ENCODE results near the gene PSMG4.
A peak's percentile ranks its signal among the peaks of the same experiment; 100 is the strongest.

Gene PSMG4

GRCh38 chr6:3229566-3230178 is 29.1 kb upstream of the PSMG4 start:
- TF ChIP-seq ARNT (IDR thresholded peaks at IDR 0.05) (no peak), SP1 (IDR thresholded peaks at IDR 0.05) (no peak), SUZ12 (IDR thresholded peaks at IDR 0.05) (no peak), TARDBP (IDR thresholded peaks at IDR 0.05) (no peak), FOXM1 (IDR thresholded peaks at IDR 0.05; ENCODE audit: borderline replicate concordance) (no peak), L3MBTL2 (conservative IDR thresholded peaks at IDR 0.05) (no peak), FOXA1 (IDR thresholded peaks at IDR 0.05) (no peak)
- ChIA-PET CTCF (interaction anchor here (0.7 to 0.9 kb wide), 3 partner anchors 14 to 22 kb away, joined by 3 to 4 read pairs (median 3); no protein-coding TSS in a partner anchor), POLR2A (interaction anchor here (0.8 to 4.2 kb wide), 4 partner anchors 19 to 240 kb away, joined by 3 to 53 read pairs (median 6); partner anchors contain the start of gene TUBB2A)
- no peak for DNase-seq (ENCODE audit: extremely low spot score)

GRCh38 chr6:3230256-3230882 is 28.4 kb upstream of the PSMG4 start:
- no peak for DNase-seq (ENCODE audit: extremely low spot score)
- POLR2A ChIA-PET = interaction anchor here (0.7 to 4.2 kb wide), 15 partner anchors 8 to 73 kb away, joined by 3 to 53 read pairs (median 5); partner anchors contain the start of genes PSMG4 and TUBB2A
- TF ChIP-seq, protein P1, sequence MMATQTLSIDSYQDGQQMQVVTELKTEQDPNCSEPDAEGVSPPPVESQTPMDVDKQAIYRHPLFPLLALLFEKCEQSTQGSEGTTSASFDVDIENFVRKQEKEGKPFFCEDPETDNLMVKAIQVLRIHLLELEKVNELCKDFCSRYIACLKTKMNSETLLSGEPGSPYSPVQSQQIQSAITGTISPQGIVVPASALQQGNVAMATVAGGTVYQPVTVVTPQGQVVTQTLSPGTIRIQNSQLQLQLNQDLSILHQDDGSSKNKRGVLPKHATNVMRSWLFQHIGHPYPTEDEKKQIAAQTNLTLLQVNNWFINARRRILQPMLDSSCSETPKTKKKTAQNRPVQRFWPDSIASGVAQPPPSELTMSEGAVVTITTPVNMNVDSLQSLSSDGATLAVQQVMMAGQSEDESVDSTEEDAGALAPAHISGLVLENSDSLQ (IDR thresholded peaks at IDR 0.05) = no peak
- TF ChIP-seq CTBP1 (IDR thresholded peaks at IDR 0.05; ENCODE audit: borderline replicate concordance) = no peak
- TF ChIP-seq FOXK2 (IDR thresholded peaks at IDR 0.05) = no peak
- CTCF ChIA-PET = interaction anchor here (0.7 to 2.4 kb wide), 3 partner anchors 15 to 21 kb away, joined by 3 to 13 read pairs (median 4); no protein-coding TSS in a partner anchor

GRCh38 chr6:3230900-3231246 is 27.9 kb upstream of the PSMG4 start:
- CTCF ChIA-PET = interaction anchor here (0.7 to 2.4 kb wide), 4 partner anchors 8 to 243 kb away, joined by 3 to 13 read pairs (median 4); no protein-coding TSS in a partner anchor
- POLR2A ChIA-PET = interaction anchor here (0.7 to 2.4 kb wide), 17 partner anchors 8 to 790 kb away, joined by 3 to 16 read pairs (median 5); partner anchors contain the start of genes BPHL, PSMG4 and TUBB2A

GRCh38 chr6:3231247-3232016 is 27.3 kb upstream of the PSMG4 start:
- CTCF ChIA-PET = interaction anchor here (0.7 to 2.4 kb wide), 4 partner anchors 8 to 243 kb away, joined by 3 to 13 read pairs (median 4); no protein-coding TSS in a partner anchor
- TF ChIP-seq, protein P1 (IDR thresholded peaks at IDR 0.05) = peak; percentile 93
- peak; percentile 38; the same call in 1 of the 2 replicates for TF ChIP-seq CTBP1 (IDR thresholded peaks at IDR 0.05; ENCODE audit: borderline replicate concordance)
- no peak for TF ChIP-seq TARDBP (IDR thresholded peaks at IDR 0.05)
- no peak for TF ChIP-seq FOXK2 (IDR thresholded peaks at IDR 0.05)
- peak; percentile 82 for TF ChIP-seq L3MBTL2 (conservative IDR thresholded peaks at IDR 0.05)
- POLR2A ChIA-PET = interaction anchor here (0.6 to 2.4 kb wide), 18 partner anchors 8 to 790 kb away, joined by 3 to 16 read pairs (median 4); partner anchors contain the start of genes BPHL, PSMG4 and TUBB2A
- peak; percentile 72 for DNase-seq (ENCODE audit: extremely low spot score)

More at GRCh38 chr6:3230900-3231246, 27.9 kb upstream of the PSMG4 start:
- no peak for DNase-seq (ENCODE audit: extremely low spot score)
- TF ChIP-seq ARNT (IDR thresholded peaks at IDR 0.05) (no peak), NFRKB (IDR thresholded peaks at IDR 0.05) (no peak), FOXA1 (IDR thresholded peaks at IDR 0.05) (no peak)
- TF ChIP-seq, protein P1 (IDR thresholded peaks at IDR 0.05) = peak; percentile 54; the same call in 1 of the 2 replicates

GRCh38 chr6:3232017-3232945 is 26.5 kb upstream of the PSMG4 start:
- TF ChIP-seq L3MBTL2 (conservative IDR thresholded peaks at IDR 0.05) = peak; percentile 42; the same call in 1 of the 2 replicates
- no peak for TF ChIP-seq FOXM1 (IDR thresholded peaks at IDR 0.05; ENCODE audit: borderline replicate concordance)
- DNase-seq (ENCODE audit: extremely low spot score) = no peak
- POLR2A ChIA-PET = interaction anchor here (1.4 to 2.4 kb wide), 8 partner anchors 13 to 114 kb away, joined by 4 to 16 read pairs (median 10); partner anchors contain the start of genes BPHL and PSMG4
- CTCF ChIA-PET = interaction anchor here (2.4 kb wide), 1 partner anchor 19 kb away, joined by 13 read pairs; no protein-coding TSS in a partner anchor

GRCh38 chr6:3233321-3233720 is 25.4 kb upstream of the PSMG4 start:
- TF ChIP-seq, protein P1 (IDR thresholded peaks at IDR 0.05) = no peak
- TF ChIP-seq SUZ12 (IDR thresholded peaks at IDR 0.05) = no peak
- no peak for TF ChIP-seq FOXK2 (IDR thresholded peaks at IDR 0.05)
- TF ChIP-seq NFRKB (IDR thresholded peaks at IDR 0.05) = no peak
- TF ChIP-seq HDGF (IDR thresholded peaks at IDR 0.05; ENCODE audit: borderline replicate concordance) = no peak
- no peak for TF ChIP-seq ARNT (IDR thresholded peaks at IDR 0.05)
- TF ChIP-seq FOXA1 (IDR thresholded peaks at IDR 0.05) = no peak
- TF ChIP-seq ZNF384 (IDR thresholded peaks at IDR 0.05) = no peak
- TF ChIP-seq BHLHE40 (IDR thresholded peaks at IDR 0.05; ENCODE audit: borderline replicate concordance) = no peak
- TF ChIP-seq TARDBP (IDR thresholded peaks at IDR 0.05) = no peak
- no peak for TF ChIP-seq FOXM1 (IDR thresholded peaks at IDR 0.05; ENCODE audit: borderline replicate concordance)
- TF ChIP-seq CTBP1 (IDR thresholded peaks at IDR 0.05; ENCODE audit: borderline replicate concordance) = no peak
- no peak for TF ChIP-seq LEF1 (IDR thresholded peaks at IDR 0.05; ENCODE audit: borderline replicate concordance)
- no peak for TF ChIP-seq SP1 (IDR thresholded peaks at IDR 0.05)
- no peak for TF ChIP-seq ELF4 (IDR thresholded peaks at IDR 0.05)
- POLR2A ChIA-PET = no interaction called here
- no peak for DNase-seq (ENCODE audit: extremely low spot score)
- CTCF ChIA-PET = interaction anchor here (0.9 to 1.1 kb wide), 2 partner anchors 13 to 18 kb away, joined by 3 to 4 read pairs; no protein-coding TSS in a partner anchor
